ENCODE data around the gene ALKBH3. TPM values are rescaled to one million over a fixed set of nuclear protein-coding genes. Genes with fewer than 3 reads are reported as not detected.

Gene ALKBH3
- total RNA-seq, 1 experiment from 2014 or later = 18.8 TPM

DNA sequence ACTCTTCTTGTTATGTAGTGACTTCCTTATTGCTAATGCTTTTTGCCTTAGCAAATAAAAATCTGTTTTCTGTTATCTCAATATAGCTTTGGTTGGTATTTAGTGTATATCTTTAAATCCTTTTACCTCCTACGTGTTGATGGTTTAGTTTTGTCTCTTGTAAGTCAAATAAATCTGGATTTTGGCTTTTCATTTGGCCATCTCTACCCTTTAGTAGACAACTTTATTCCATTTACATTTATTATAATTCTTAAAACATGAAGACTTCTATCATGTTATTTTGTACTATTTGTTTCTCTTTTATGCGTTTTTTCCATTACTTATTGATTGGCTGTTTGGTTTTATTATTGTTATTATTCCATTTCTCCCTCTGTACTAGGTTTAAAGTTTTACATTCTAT lies 19.5 kb upstream of the ALKBH3 start:
- no peak overlapping the region for H3K18ac ChIP-seq (ENCODE audit: insufficient read length, low read depth, low read length)
- H4K8ac ChIP-seq (replicated peaks; ENCODE audit: insufficient read length, low read depth, low read length) = no peak overlapping the region
- H2BK120ac ChIP-seq (ENCODE audit: low read depth, low read length, poor library complexity, severe bottlenecking) = no peak overlapping the region
- no peak overlapping the region for H2BK20ac ChIP-seq (ENCODE audit: low read depth, low read length, poor library complexity, severe bottlenecking)
- H2AK5ac ChIP-seq (ENCODE audit: insufficient read length, low read length) = no peak overlapping the region
- H3K14ac ChIP-seq (ENCODE audit: insufficient read depth, low read length) = no peak overlapping the region
- peaks cover 0 to under 1% (median 0%) of the 10 kb centered on the region in 3 experiments; a peak in 2 of 7 replicates for H3K36me3 Mint-ChIP-seq (ENCODE audit: insufficient read depth in 1 of 3, low read depth in 3 of 3)
- no CpG with 5 or more reads among the region's 2 CpGs for WGBS (ENCODE audit: extremely low coverage, insufficient read length, low lambda C conversion rate)
- no peak overlapping the region for H3T11ph ChIP-seq (ENCODE audit: low read length)
- H3K4me1 ChIP-seq (ENCODE audit: insufficient read depth, low read length) = no peaks in the 10 kb centered on the region
- no peak overlapping the region for H4K5ac ChIP-seq (ENCODE audit: insufficient read length, low read depth, low read length)
- DNase-seq = no peak
- TF ChIP-seq, protein P1, sequence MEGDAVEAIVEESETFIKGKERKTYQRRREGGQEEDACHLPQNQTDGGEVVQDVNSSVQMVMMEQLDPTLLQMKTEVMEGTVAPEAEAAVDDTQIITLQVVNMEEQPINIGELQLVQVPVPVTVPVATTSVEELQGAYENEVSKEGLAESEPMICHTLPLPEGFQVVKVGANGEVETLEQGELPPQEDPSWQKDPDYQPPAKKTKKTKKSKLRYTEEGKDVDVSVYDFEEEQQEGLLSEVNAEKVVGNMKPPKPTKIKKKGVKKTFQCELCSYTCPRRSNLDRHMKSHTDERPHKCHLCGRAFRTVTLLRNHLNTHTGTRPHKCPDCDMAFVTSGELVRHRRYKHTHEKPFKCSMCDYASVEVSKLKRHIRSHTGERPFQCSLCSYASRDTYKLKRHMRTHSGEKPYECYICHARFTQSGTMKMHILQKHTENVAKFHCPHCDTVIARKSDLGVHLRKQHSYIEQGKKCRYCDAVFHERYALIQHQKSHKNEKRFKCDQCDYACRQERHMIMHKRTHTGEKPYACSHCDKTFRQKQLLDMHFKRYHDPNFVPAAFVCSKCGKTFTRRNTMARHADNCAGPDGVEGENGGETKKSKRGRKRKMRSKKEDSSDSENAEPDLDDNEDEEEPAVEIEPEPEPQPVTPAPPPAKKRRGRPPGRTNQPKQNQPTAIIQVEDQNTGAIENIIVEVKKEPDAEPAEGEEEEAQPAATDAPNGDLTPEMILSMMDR (conservative IDR thresholded peaks at IDR 0.05) = no peak
- H2BK15ac ChIP-seq (ENCODE audit: low read depth, low read length) = no peak overlapping the region
- no peaks in the 10 kb centered on the region for H4K20me1 ChIP-seq (ENCODE audit: control insufficient read depth, insufficient read depth, insufficient read length)
- H3K9me3 Mint-ChIP-seq = peaks cover 2 to 5% of the 10 kb centered on the region in 2 experiments; a peak in 2 of 5 replicates
- H3K27me3 Mint-ChIP-seq (ENCODE audit: low read depth) = no peaks in the 10 kb centered on the region; the same call in 1 of the 2 replicates
- H3K56ac ChIP-seq (ENCODE audit: insufficient read length, low read depth, low read length) = no peak overlapping the region
- no peak overlapping the region for H3K4me3 Mint-ChIP-seq
- H3K79me1 ChIP-seq (ENCODE audit: insufficient read depth, low read depth, low read length, poor library complexity, severe bottlenecking) = no peaks in the 10 kb centered on the region
- H3K79me2 ChIP-seq (ENCODE audit: insufficient read depth, low read length) = no peaks in the 10 kb centered on the region
- no peaks in the 10 kb centered on the region for H3K27me3 ChIP-seq (ENCODE audit: insufficient read depth, low read length)
- H2BK12ac ChIP-seq (ENCODE audit: insufficient read length, low read depth, low read length) = no peak overlapping the region
- H3K27ac Mint-ChIP-seq = no peak overlapping the region
- no peak overlapping the region for H2BK5ac ChIP-seq (ENCODE audit: insufficient read length, low read length)
- H3K4me2 ChIP-seq (ENCODE audit: insufficient read depth, insufficient read length, low read length) = no peak overlapping the region
- no peak overlapping the region for H2AFZ ChIP-seq (ENCODE audit: low read length)
- H3K4ac ChIP-seq (ENCODE audit: low read depth, low read length) = no peak overlapping the region
- no peaks in the 10 kb centered on the region for H3K23me2 ChIP-seq (ENCODE audit: insufficient read length, low read depth, low read length, poor library complexity, severe bottlenecking)
- no peak overlapping the region for H4K91ac ChIP-seq (ENCODE audit: insufficient read length, low read depth, low read length)
- H3K27ac ChIP-seq (ENCODE audit: insufficient read length, low read depth, low read length) = no peak overlapping the region
- H3K9ac ChIP-seq (ENCODE audit: extremely low read depth, insufficient read length, low read length) = no peak overlapping the region
- no peaks in the 10 kb centered on the region for H3K4me1 Mint-ChIP-seq
- no peaks in the 10 kb centered on the region for H3K9me3 ChIP-seq (ENCODE audit: control insufficient read depth, low read depth, low read length)
- H3K23ac ChIP-seq (ENCODE audit: insufficient read length, low read depth, low read length) = no peak overlapping the region

All from H9 (cell line).